Smooth muscle cell (in vitro differentiated cells): ENCODE measurements around the gene SLC4A5. TPM values are rescaled to one million over a fixed set of nuclear protein-coding genes. Genes with fewer than 3 reads are reported as not detected.
A peak's percentile ranks its signal among the peaks of the same experiment; 100 is the strongest.

ENCODE experiments used
- DNase-seq: peaks from one replicate; lab custom pipeline; 2025; ENCODE audit not compliant: unreplicated experiment; lab: John Stamatoyannopoulos, UW
- H2AFZ ChIP-seq: fragments of 200-600 bp; sonication (generic); 2 replicates; pipeline ENCODE4 v1.6.0; 2016; ENCODE audit warnings: antibody characterized with exemption, low read depth, mild to moderate bottlenecking
- H3F3A ChIP-seq: fragments of 200-600 bp; sonication (generic); 2 replicates; pipeline ENCODE4 v1.6.0; 2017; ENCODE audit warnings: antibody characterized with exemption, low read depth
- H3K27ac ChIP-seq: fragments of 200-600 bp; sonication (generic); 2 replicates; pipeline ENCODE4 v1.5.1; 2016; ENCODE audit warnings: low read depth, mild to moderate bottlenecking
- H3K27me3 ChIP-seq: fragments of 200-600 bp; sonication (generic); 2 replicates; pipeline ENCODE4 v1.6.1; 2016; ENCODE audit warnings: low read depth, mild to moderate bottlenecking
- H3K36me3 ChIP-seq: fragments of 200-600 bp; sonication (generic); 2 replicates; pipeline ENCODE4 v1.5.1; 2016; ENCODE audit warnings: low read depth
- H3K4me1 ChIP-seq: fragments of 200-600 bp; sonication (generic); 2 replicates; pipeline ENCODE4 v1.5.1; 2016; ENCODE audit warnings: low read depth
- H3K4me2 ChIP-seq: fragments of 200-600 bp; sonication (generic); 2 replicates; pipeline ENCODE4 v1.6.0; 2016; ENCODE audit warnings: mild to moderate bottlenecking
- H3K4me3 ChIP-seq: fragments of 200-600 bp; sonication (generic); 2 replicates; pipeline ENCODE4 v1.5.1; 2016; ENCODE audit warnings: mild to moderate bottlenecking
- H3K79me2 ChIP-seq: fragments of 200-600 bp; sonication (generic); 2 replicates; pipeline ENCODE4 v1.6.0; 2016; ENCODE audit warnings: low read depth, mild to moderate bottlenecking
- H3K9ac ChIP-seq: fragments of 200-600 bp; sonication (generic); 2 replicates; pipeline ENCODE4 v1.6.0; 2016; ENCODE audit warnings: low read depth
- H3K9me3 ChIP-seq: fragments of 200-600 bp; sonication (generic); replicated peaks from 2 replicates; pipeline ENCODE4 v1.5.1; 2016; ENCODE audit warnings: low read depth
- H4K20me1 ChIP-seq: fragments of 200-600 bp; sonication (generic); 2 replicates; pipeline ENCODE4 v1.6.0; 2016; ENCODE audit warnings: low read depth
- WGBS: methylation state at CpG from one replicate; pipeline ENCODE4 v1.1.7; 2016; ENCODE audit warnings: low lambda C conversion rate; 5-methylcytosine and 5-hydroxymethylcytosine counted together
- polyA plus RNA-seq: library from polyadenylated mRNA; unstranded; fragments of >200 nt; fragmentation: Nextera tagmentation; extraction: Ambion mirVana; gene quantifications from 2 replicates; pipeline ENCODE4 v1.2.1, GENCODE V29; 2016
- total RNA-seq: library from RNA; depleted of rRNA; stranded (reverse); fragments of >200 nt; gene quantifications from 2 replicates; pipeline ENCODE4 v1.2.3, GENCODE V29; 2014
- TF ChIP-seq, protein P1 (sequence below): fragments of 200-600 bp; sonication (generic); IDR thresholded peaks from 2 replicates; pipeline ENCODE4 v1.5.1; 2017; ENCODE audit warnings: borderline replicate concordance, mild to moderate bottlenecking, antibody characterized with exemption; ENCODE audit not compliant: insufficient read depth, poor library complexity, severe bottlenecking

The SLC4A5 gene
- total and polyA plus RNA-seq, 2 experiments from 2014 or later: 0.46 to 0.99 TPM

DNA sequence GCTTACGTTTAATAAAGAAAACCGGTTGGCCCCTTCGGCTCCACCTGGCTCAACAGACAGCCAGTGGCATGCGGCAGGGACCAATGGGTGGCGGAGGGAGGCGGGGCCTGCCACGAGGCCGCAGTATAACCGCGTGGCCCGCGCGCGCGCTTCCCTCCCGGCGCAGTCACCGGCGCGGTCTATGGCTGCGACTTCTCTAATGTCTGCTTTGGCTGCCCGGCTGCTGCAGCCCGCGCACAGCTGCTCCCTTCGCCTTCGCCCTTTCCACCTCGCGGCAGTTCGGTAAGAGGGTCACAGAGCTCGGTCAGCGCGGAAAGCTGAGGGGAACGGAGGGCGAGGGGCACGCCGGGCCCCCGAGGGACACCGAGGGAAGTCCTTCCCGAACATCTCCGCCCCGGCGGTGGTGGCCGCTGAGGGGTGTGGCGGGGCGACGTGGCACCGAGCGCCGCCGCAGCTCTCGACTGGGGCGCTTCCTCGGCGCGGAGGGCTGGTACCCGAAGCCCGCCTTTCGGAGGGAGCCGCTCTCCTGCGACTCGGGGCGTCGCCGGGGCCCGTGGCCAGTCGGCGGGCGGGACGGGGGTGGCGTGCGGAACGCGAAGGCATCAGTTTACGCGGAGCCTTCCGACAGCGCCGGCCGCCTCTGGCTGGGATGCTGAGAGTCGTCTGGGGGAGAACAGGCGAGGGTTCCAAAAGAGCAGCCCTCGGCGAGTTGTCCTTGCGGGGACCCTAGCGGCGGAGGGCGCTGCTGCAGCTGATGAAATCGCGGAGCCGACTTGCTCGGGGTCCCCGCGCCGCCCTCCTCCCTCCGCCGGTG, 144.5 kb downstream of the SLC4A5 start, which contains the start of gene MTHFD2:
MTHFD2 (plus strand) TSS at position 155 of the 814 bp plus-strand sequence; CDS start at position 182, 27 bp downstream.
- Histone ChIP-seq H3K4me1 (peaks cover 14% of the 10 kb centered on the region), H3K27me3 (no peaks in the 10 kb centered on the region), H3K9me3 (no peaks in the 10 kb centered on the region), H3K79me2 (peaks cover 46% of the 10 kb centered on the region), H3K4me2 (peak within 1 kb of the TSS; percentile 90), H3K36me3 (no peaks in the 10 kb centered on the region), H3F3A (no peaks in the 10 kb centered on the region), H4K20me1 (peaks cover 46% of the 10 kb centered on the region), H3K27ac (peak within 1 kb of the TSS; percentile 95), H2AFZ (no peak within 1 kb of the TSS), H3K9ac (peak within 1 kb of the TSS; percentile 94), H3K4me3 (peak within 1 kb of the TSS; percentile 78)
- TF ChIP-seq, protein P1, sequence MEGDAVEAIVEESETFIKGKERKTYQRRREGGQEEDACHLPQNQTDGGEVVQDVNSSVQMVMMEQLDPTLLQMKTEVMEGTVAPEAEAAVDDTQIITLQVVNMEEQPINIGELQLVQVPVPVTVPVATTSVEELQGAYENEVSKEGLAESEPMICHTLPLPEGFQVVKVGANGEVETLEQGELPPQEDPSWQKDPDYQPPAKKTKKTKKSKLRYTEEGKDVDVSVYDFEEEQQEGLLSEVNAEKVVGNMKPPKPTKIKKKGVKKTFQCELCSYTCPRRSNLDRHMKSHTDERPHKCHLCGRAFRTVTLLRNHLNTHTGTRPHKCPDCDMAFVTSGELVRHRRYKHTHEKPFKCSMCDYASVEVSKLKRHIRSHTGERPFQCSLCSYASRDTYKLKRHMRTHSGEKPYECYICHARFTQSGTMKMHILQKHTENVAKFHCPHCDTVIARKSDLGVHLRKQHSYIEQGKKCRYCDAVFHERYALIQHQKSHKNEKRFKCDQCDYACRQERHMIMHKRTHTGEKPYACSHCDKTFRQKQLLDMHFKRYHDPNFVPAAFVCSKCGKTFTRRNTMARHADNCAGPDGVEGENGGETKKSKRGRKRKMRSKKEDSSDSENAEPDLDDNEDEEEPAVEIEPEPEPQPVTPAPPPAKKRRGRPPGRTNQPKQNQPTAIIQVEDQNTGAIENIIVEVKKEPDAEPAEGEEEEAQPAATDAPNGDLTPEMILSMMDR: peak; percentile 66
- under 1% methylated on average over 90 of the region's 96 CpGs for WGBS
- peak; percentile 71 for DNase-seq

DNA sequence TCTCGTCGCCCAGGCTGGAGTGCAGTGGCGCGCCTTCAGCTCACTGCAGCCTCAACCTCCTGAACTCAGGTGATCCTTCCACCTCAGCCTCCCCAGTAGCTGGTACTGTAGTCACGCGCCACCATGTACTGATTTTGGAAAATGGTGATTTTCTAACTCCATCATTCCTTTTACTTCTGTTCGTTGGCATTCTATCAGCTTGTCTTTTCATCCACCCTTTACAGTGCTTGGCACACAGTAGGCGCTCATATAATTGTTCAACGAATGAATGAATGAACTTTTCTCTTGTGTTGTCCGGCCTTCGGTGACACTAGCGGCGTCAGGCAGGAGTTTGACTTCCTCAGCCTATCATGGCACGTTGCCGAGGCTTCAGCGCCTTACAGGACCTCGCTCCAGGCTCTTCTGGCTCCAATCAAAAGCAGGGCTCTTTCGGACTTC, 145.2 kb downstream of the SLC4A5 start:
- DNase-seq: no peak
- Histone ChIP-seq H3K79me2 (peaks cover 40% of the 10 kb centered on the region), H3K36me3 (no peaks in the 10 kb centered on the region), H4K20me1 (peaks cover 40% of the 10 kb centered on the region), H2AFZ (no peak overlapping the region), H3K9me3 (no peaks in the 10 kb centered on the region), H3K4me2 (peak overlapping the region; percentile 90), H3K27me3 (no peaks in the 10 kb centered on the region), H3K4me1 (peaks cover 14% of the 10 kb centered on the region), H3K27ac (peak overlapping the region; percentile 95), H3K4me3 (peak overlapping the region; percentile 78), H3K9ac (peak overlapping the region; percentile 28), H3F3A (no peaks in the 10 kb centered on the region)
- TF ChIP-seq, protein P1: no peak
- WGBS: 33% methylated on average over 18 of the region's 18 CpGs

DNA sequence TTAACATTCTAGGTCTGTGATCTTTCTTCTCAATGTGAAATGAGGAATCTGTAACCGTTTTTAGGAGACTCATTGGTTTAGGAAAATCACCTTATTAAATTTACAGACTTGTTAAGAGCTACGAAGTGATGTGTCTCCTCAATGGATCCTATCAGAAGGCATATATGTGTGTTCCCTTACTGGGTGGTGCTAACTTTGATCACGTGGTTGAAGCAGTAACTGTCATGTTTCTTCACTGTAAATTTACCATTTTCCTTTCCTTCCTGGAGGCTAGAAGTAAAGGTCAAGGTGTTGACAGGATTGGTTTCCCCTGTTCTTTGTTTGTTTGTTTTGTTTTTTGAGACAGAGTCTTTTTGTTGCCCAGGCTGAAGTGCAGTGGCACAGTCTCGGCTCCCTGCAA, 146.2 kb downstream of the SLC4A5 start:
- no peaks in the 10 kb centered on the region for H3K9me3 ChIP-seq
- no peak overlapping the region for H3K4me2 ChIP-seq
- TF ChIP-seq, protein P1: no peak
- H3K4me3 ChIP-seq: no peak overlapping the region
- no peak overlapping the region for H2AFZ ChIP-seq
- H4K20me1 ChIP-seq: peaks cover 30% of the 10 kb centered on the region
- H3K27me3 ChIP-seq: peaks cover 4% of the 10 kb centered on the region
- peaks cover 30% of the 10 kb centered on the region for H3K79me2 ChIP-seq
- no peaks in the 10 kb centered on the region for H3K36me3 ChIP-seq
- 84% methylated on average over 4 of the region's 4 CpGs for WGBS
- H3K27ac ChIP-seq: no peak overlapping the region
- H3K9ac ChIP-seq: no peak overlapping the region
- H3K4me1 ChIP-seq: peaks cover 14% of the 10 kb centered on the region
- DNase-seq: no peak
- H3F3A ChIP-seq: no peaks in the 10 kb centered on the region
